GM23338 (cell line): ENCODE data around the gene TMEM126B. TPM values are rescaled to one million over a fixed set of nuclear protein-coding genes. Genes with fewer than 3 reads are reported as not detected.

Source experiments
- ATAC-seq: fragments of 200-7000 bp; cut with Tn5 transposase; 3 replicates; pipeline ENCODE4 v1.9.1; 2020
- DNase-seq: peaks from one replicate; pipeline ENCODE4 v3.0.0-alpha.2; 2015; ENCODE audit warnings: low spot score
- H2AFZ ChIP-seq: fragments of 200-600 bp; sonication (generic); 2 replicates; pipeline ENCODE4 v1.8.0; 2016; ENCODE audit warnings: antibody characterized with exemption, mild to moderate bottlenecking, moderate library complexity
- H3F3A ChIP-seq: fragments of 200-600 bp; sonication (generic); replicated peaks from 2 replicates; pipeline ENCODE4 v1.8.0; 2017; ENCODE audit warnings: antibody characterized with exemption, mixed run types, low read depth
- H3K27ac ChIP-seq: fragments of 200-600 bp; sonication (generic); 2 replicates; pipeline ENCODE4 v1.6.1; 2016; ENCODE audit warnings: low read depth
- H3K27me3 ChIP-seq: fragments of 200-600 bp; sonication (generic); 2 replicates; pipeline ENCODE4 v1.8.0; 2016; ENCODE audit warnings: mild to moderate bottlenecking, mixed run types, moderate library complexity; ENCODE audit not compliant: insufficient read depth
- H3K36me3 ChIP-seq: fragments of 200-600 bp; sonication (generic); 2 replicates; pipeline ENCODE4 v1.8.0; 2016; ENCODE audit warnings: mild to moderate bottlenecking; ENCODE audit not compliant: insufficient read depth
- H3K4me1 ChIP-seq: fragments of 200-600 bp; sonication (generic); 2 replicates; pipeline ENCODE4 v1.8.0; 2016; ENCODE audit warnings: mild to moderate bottlenecking, moderate library complexity; ENCODE audit not compliant: insufficient read depth
- H3K4me2 ChIP-seq: fragments of 200-600 bp; sonication (generic); 2 replicates; pipeline ENCODE4 v1.7.1; 2017; ENCODE audit warnings: mixed run types
- H3K4me3 ChIP-seq: fragments of 200-600 bp; sonication (generic); 2 replicates; pipeline ENCODE4 v1.6.1; 2016; ENCODE audit warnings: mixed run types
- H3K79me2 ChIP-seq: fragments of 200-600 bp; sonication (generic); replicated peaks from 2 replicates; pipeline ENCODE4 v1.8.0; 2017; ENCODE audit warnings: mild to moderate bottlenecking; ENCODE audit not compliant: insufficient read depth
- H3K9me2 ChIP-seq: fragments of 200-600 bp; sonication (generic); 2 replicates; pipeline ENCODE4 v1.8.0; 2017; ENCODE audit not compliant: insufficient read depth
- H4K20me1 ChIP-seq: fragments of 200-600 bp; sonication (generic); replicated peaks from 2 replicates; pipeline ENCODE4 v1.8.0; 2017; ENCODE audit warnings: mild to moderate bottlenecking; ENCODE audit not compliant: insufficient read depth
- H3K27ac Mint-ChIP-seq: 2 replicates; pipeline ENCODE4 v1.8.0; 2020; ENCODE audit warnings: inconsistent platforms, mild to moderate bottlenecking, moderate library complexity, mixed read lengths
- H3K27me3 Mint-ChIP-seq: 3 replicates; pipeline ENCODE4 v1.8.0; 2022; ENCODE audit warnings: low read depth, mild to moderate bottlenecking, moderate library complexity, mixed read lengths, inconsistent platforms; ENCODE audit not compliant: insufficient read depth, poor library complexity
- H3K36me3 Mint-ChIP-seq: 3 replicates; pipeline ENCODE4 v1.8.0; 2021; ENCODE audit warnings: low read depth, mild to moderate bottlenecking, inconsistent platforms, moderate library complexity, mixed read lengths
- H3K4me1 Mint-ChIP-seq: 3 replicates; pipeline ENCODE4 v1.8.0; 2020; ENCODE audit warnings: mild to moderate bottlenecking, inconsistent platforms, mixed read lengths
- H3K4me3 Mint-ChIP-seq: 3 replicates; pipeline ENCODE4 v1.8.0; 2021; ENCODE audit warnings: moderate library complexity, mild to moderate bottlenecking, inconsistent platforms, mixed read lengths
- H3K9me3 Mint-ChIP-seq: 3 replicates; pipeline ENCODE4 v1.8.0; 2020; ENCODE audit warnings: moderate library complexity, mild to moderate bottlenecking, inconsistent platforms, mixed read lengths
- CREB1 ChIP-seq: fragments of 250-450 bp; sonication (Bioruptor Pico); IDR thresholded peaks from 2 replicates; pipeline ENCODE4 v1.5.0; 2020; ENCODE audit warnings: low read depth, mild to moderate bottlenecking, moderate library complexity
- EZH2 ChIP-seq: fragments of 200-600 bp; sonication (generic); IDR thresholded peaks from one replicate; pipeline ENCODE4 v1.8.0; 2017; ENCODE audit warnings: antibody characterized with exemption, mild to moderate bottlenecking, low read depth; ENCODE audit not compliant: unreplicated experiment
- EZH2phosphoT487 ChIP-seq: fragments of 200-600 bp; sonication (generic); IDR thresholded peaks from one replicate; pipeline ENCODE4 v1.8.1; 2018; ENCODE audit warnings: antibody characterized with exemption; ENCODE audit not compliant: unreplicated experiment
- JUNB ChIP-seq: IDR thresholded peaks from one replicate; pipeline ENCODE4 v1.6.1; 2016; ENCODE audit warnings: antibody characterized with exemption; ENCODE audit not compliant: unreplicated experiment
- NANOG ChIP-seq: IDR thresholded peaks from 2 replicates; pipeline ENCODE4 v1.6.1; 2016; ENCODE audit warnings: antibody characterized with exemption, borderline replicate concordance
- POLR2AphosphoS5 ChIP-seq: IDR thresholded peaks from 2 replicates; pipeline ENCODE4 v1.6.1; 2016; ENCODE audit warnings: antibody characterized with exemption, low read depth
- STAT1 ChIP-seq: IDR thresholded peaks from one replicate; pipeline ENCODE4 v1.6.1; 2016; ENCODE audit warnings: antibody characterized with exemption; ENCODE audit not compliant: unreplicated experiment
- ZNF114 ChIP-seq: fragments of 250-450 bp; sonication (Bioruptor Pico); IDR thresholded peaks from 2 replicates; pipeline ENCODE4 v1.5.0; 2020; ENCODE audit warnings: mild to moderate bottlenecking, moderate library complexity
- ZNF331 ChIP-seq: fragments of 250-450 bp; sonication (Bioruptor Pico); IDR thresholded peaks from 2 replicates; pipeline ENCODE4 v1.5.0; 2020; ENCODE audit warnings: low read depth, mild to moderate bottlenecking, moderate library complexity
- polyA plus RNA-seq: library from polyadenylated mRNA; unstranded; fragments of >200 nt; fragmentation: Nextera tagmentation; extraction: Ambion mirVana; gene quantifications from 2 replicates; pipeline ENCODE4 v1.2.1, GENCODE V29; 2016
- total RNA-seq: library from RNA; depleted of rRNA; stranded (reverse); fragments of >200 nt; shearing (Covaris generic); gene quantifications from 2 replicates; pipeline ENCODE4 v1.2.3, GENCODE V29; 2014
- TF ChIP-seq, protein P1 (sequence below): IDR thresholded peaks from 2 replicates; pipeline ENCODE4 v1.6.1; 2016; ENCODE audit warnings: antibody characterized with exemption
- TF ChIP-seq, protein P2 (sequence below): IDR thresholded peaks from one replicate; pipeline ENCODE4 v1.6.1; 2018; ENCODE audit warnings: antibody characterized with exemption; ENCODE audit not compliant: unreplicated experiment
- TF ChIP-seq, protein P3 (sequence below), 2 experiments: fragments of 200-600 bp in 1 of 2; sonication (generic) in 1 of 2; conservative IDR thresholded peaks; 2 replicates each; pipeline versions ENCODE4 v1.5.1 to v1.6.1; 2016 to 2017; ENCODE audit warnings: antibody characterized with exemption in 2 of 2, low read depth in 2 of 2, mild to moderate bottlenecking in 2 of 2, moderate library complexity in 1 of 2
- TF ChIP-seq, protein P4 (sequence below): fragments of 250-450 bp; sonication (Bioruptor Pico); IDR thresholded peaks from 2 replicates; pipeline ENCODE4 v1.5.0; 2020; ENCODE audit warnings: mild to moderate bottlenecking, moderate library complexity

The TMEM126B gene
- total and polyA plus RNA-seq, 2 experiments from 2014 or later, result 93.0 to 169 TPM

DNA sequence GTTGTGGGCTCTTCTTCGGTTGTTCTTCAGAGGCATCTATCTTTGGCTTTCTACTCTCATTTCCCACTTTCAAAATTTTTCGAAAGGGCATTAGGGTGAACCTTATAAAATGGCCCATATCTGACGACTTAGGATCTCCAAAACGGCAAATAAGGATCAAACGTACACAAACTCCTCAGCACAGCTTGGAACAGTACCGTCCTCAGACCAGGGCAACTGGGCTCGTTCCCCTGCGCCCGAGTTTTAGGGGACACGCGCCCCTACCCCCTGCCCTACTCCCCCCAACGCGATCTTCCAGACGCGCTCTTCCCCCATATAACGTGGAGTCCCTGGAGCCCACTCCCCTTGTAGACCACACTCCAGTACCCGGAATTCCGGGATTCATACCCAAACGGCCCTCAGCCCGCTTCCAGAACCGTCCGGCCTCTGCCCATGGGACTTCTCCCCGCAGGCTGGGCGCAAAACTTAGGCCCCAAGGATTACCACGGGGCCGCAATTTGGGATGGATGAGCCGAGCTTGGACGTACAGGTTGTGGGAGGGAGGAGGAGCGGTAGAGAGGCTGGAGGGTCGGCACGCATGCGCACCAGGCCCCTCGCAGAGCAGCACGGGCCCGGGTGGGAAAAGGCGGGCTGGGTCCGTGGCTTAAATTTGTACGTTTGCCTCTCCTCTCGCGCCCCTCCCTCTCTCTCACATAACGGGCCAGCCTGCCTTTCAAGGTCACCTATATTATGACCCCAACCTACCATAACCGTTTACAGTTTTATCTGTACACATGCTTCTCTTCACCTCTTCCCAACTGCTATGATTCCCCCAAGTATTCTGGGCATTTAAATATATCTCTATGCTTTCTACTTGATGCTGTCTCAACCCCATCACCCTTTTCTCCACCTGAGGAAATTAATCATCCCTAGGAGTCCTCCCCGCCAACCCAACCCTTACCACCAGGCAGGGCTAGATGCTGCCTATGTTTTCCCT, 54.2 kb downstream of the TMEM126B start:
- H3K27ac Mint-ChIP-seq, result no peak overlapping the region

More for the DNA sequence above, 54.2 kb downstream of the TMEM126B start:
- Mint-ChIP-seq H3K36me3 (no peaks in the 10 kb centered on the region; the same call in 2 of the 3 replicates), H3K4me3 (no peak overlapping the region), H3K27me3 (peaks cover 2% of the 10 kb centered on the region), H3K9me3 (no peaks in the 10 kb centered on the region), H3K4me1 (peaks cover 20% of the 10 kb centered on the region)
- Histone ChIP-seq H3K36me3 (no peaks in the 10 kb centered on the region), H4K20me1 (no peaks in the 10 kb centered on the region), H3F3A (no peaks in the 10 kb centered on the region), H3K4me2 (no peak overlapping the region), H2AFZ (peak overlapping the region; percentile 74; the same call in 1 of the 2 replicates), H3K9me2 (no peaks in the 10 kb centered on the region), H3K27ac (no peak overlapping the region), H3K4me3 (no peak overlapping the region), H3K79me2 (no peaks in the 10 kb centered on the region), H3K27me3 (no peaks in the 10 kb centered on the region), H3K4me1 (peaks cover 9% of the 10 kb centered on the region)
- ATAC-seq (peak; percentile 24; the same call in 2 of the 3 replicates), DNase-seq (no peak)
- no peak for TF ChIP-seq STAT1
- TF ChIP-seq EZH2, result no peak
- no peak for TF ChIP-seq POLR2AphosphoS5
- TF ChIP-seq, protein P1, sequence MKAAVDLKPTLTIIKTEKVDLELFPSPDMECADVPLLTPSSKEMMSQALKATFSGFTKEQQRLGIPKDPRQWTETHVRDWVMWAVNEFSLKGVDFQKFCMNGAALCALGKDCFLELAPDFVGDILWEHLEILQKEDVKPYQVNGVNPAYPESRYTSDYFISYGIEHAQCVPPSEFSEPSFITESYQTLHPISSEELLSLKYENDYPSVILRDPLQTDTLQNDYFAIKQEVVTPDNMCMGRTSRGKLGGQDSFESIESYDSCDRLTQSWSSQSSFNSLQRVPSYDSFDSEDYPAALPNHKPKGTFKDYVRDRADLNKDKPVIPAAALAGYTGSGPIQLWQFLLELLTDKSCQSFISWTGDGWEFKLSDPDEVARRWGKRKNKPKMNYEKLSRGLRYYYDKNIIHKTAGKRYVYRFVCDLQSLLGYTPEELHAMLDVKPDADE, result no peak
- TF ChIP-seq, protein P2, sequence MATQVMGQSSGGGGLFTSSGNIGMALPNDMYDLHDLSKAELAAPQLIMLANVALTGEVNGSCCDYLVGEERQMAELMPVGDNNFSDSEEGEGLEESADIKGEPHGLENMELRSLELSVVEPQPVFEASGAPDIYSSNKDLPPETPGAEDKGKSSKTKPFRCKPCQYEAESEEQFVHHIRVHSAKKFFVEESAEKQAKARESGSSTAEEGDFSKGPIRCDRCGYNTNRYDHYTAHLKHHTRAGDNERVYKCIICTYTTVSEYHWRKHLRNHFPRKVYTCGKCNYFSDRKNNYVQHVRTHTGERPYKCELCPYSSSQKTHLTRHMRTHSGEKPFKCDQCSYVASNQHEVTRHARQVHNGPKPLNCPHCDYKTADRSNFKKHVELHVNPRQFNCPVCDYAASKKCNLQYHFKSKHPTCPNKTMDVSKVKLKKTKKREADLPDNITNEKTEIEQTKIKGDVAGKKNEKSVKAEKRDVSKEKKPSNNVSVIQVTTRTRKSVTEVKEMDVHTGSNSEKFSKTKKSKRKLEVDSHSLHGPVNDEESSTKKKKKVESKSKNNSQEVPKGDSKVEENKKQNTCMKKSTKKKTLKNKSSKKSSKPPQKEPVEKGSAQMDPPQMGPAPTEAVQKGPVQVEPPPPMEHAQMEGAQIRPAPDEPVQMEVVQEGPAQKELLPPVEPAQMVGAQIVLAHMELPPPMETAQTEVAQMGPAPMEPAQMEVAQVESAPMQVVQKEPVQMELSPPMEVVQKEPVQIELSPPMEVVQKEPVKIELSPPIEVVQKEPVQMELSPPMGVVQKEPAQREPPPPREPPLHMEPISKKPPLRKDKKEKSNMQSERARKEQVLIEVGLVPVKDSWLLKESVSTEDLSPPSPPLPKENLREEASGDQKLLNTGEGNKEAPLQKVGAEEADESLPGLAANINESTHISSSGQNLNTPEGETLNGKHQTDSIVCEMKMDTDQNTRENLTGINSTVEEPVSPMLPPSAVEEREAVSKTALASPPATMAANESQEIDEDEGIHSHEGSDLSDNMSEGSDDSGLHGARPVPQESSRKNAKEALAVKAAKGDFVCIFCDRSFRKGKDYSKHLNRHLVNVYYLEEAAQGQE, result no peak
- no peak for TF ChIP-seq ZNF331 (CRISPR knock-in tag)
- no peak for TF ChIP-seq JUNB
- TF ChIP-seq, protein P3, sequence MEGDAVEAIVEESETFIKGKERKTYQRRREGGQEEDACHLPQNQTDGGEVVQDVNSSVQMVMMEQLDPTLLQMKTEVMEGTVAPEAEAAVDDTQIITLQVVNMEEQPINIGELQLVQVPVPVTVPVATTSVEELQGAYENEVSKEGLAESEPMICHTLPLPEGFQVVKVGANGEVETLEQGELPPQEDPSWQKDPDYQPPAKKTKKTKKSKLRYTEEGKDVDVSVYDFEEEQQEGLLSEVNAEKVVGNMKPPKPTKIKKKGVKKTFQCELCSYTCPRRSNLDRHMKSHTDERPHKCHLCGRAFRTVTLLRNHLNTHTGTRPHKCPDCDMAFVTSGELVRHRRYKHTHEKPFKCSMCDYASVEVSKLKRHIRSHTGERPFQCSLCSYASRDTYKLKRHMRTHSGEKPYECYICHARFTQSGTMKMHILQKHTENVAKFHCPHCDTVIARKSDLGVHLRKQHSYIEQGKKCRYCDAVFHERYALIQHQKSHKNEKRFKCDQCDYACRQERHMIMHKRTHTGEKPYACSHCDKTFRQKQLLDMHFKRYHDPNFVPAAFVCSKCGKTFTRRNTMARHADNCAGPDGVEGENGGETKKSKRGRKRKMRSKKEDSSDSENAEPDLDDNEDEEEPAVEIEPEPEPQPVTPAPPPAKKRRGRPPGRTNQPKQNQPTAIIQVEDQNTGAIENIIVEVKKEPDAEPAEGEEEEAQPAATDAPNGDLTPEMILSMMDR (conservative IDR thresholded peaks at IDR 0.05; ENCODE audit: low read depth in 2 of 2), result no peak
- TF ChIP-seq NANOG, result no peak
- TF ChIP-seq, protein P4, sequence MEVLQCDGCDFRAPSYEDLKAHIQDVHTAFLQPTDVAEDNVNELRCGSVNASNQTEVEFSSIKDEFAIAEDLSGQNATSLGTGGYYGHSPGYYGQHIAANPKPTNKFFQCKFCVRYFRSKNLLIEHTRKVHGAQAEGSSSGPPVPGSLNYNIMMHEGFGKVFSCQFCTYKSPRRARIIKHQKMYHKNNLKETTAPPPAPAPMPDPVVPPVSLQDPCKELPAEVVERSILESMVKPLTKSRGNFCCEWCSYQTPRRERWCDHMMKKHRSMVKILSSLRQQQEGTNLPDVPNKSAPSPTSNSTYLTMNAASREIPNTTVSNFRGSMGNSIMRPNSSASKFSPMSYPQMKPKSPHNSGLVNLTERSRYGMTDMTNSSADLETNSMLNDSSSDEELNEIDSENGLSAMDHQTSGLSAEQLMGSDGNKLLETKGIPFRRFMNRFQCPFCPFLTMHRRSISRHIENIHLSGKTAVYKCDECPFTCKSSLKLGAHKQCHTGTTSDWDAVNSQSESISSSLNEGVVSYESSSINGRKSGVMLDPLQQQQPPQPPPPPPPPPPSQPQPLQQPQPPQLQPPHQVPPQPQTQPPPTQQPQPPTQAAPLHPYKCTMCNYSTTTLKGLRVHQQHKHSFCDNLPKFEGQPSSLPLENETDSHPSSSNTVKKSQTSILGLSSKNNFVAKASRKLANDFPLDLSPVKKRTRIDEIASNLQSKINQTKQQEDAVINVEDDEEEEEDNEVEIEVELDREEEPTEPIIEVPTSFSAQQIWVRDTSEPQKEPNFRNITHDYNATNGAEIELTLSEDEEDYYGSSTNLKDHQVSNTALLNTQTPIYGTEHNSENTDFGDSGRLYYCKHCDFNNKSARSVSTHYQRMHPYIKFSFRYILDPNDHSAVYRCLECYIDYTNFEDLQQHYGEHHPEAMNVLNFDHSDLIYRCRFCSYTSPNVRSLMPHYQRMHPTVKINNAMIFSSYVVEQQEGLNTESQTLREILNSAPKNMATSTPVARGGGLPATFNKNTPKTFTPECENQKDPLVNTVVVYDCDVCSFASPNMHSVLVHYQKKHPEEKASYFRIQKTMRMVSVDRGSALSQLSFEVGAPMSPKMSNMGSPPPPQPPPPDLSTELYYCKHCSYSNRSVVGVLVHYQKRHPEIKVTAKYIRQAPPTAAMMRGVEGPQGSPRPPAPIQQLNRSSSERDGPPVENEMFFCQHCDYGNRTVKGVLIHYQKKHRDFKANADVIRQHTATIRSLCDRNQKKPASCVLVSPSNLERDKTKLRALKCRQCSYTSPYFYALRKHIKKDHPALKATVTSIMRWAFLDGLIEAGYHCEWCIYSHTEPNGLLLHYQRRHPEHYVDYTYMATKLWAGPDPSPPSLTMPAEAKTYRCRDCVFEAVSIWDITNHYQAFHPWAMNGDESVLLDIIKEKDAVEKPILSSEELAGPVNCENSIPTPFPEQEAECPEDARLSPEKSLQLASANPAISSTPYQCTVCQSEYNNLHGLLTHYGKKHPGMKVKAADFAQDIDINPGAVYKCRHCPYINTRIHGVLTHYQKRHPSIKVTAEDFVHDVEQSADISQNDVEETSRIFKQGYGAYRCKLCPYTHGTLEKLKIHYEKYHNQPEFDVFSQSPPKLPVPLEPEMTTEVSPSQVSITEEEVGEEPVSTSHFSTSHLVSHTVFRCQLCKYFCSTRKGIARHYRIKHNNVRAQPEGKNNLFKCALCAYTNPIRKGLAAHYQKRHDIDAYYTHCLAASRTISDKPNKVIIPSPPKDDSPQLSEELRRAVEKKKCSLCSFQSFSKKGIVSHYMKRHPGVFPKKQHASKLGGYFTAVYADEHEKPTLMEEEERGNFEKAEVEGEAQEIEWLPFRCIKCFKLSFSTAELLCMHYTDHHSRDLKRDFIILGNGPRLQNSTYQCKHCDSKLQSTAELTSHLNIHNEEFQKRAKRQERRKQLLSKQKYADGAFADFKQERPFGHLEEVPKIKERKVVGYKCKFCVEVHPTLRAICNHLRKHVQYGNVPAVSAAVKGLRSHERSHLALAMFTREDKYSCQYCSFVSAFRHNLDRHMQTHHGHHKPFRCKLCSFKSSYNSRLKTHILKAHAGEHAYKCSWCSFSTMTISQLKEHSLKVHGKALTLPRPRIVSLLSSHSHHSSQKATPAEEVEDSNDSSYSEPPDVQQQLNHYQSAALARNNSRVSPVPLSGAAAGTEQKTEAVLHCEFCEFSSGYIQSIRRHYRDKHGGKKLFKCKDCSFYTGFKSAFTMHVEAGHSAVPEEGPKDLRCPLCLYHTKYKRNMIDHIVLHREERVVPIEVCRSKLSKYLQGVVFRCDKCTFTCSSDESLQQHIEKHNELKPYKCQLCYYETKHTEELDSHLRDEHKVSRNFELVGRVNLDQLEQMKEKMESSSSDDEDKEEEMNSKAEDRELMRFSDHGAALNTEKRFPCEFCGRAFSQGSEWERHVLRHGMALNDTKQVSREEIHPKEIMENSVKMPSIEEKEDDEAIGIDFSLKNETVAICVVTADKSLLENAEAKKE (CRISPR knock-in tag), result no peak
- no peak for TF ChIP-seq ZNF114 (CRISPR knock-in tag)
- no peak for TF ChIP-seq CREB1 (CRISPR knock-in tag)
- no peak for TF ChIP-seq EZH2phosphoT487
